Neural crest cell (in vitro differentiated cells): ENCODE data around the gene CYP3A4. TPM values are rescaled to one million over a fixed set of nuclear protein-coding genes. Genes with fewer than 3 reads are reported as not detected.

Experiments used
- DNase-seq: peaks from one replicate; pipeline ENCODE4 v3.0.0; 2021; ENCODE audit warnings: low read depth, mixed read lengths, low spot score
- H3K27ac Mint-ChIP-seq: one replicate; pipeline ENCODE4 v1.8.0; 2021; ENCODE audit warnings: mild to moderate bottlenecking, mixed read lengths; ENCODE audit not compliant: unreplicated experiment
- H3K27me3 Mint-ChIP-seq: 2 replicates; pipeline ENCODE4 v1.8.0; 2021; ENCODE audit warnings: low read depth, mild to moderate bottlenecking, mixed read lengths
- H3K36me3 Mint-ChIP-seq: 2 replicates; pipeline ENCODE4 v1.8.0; 2021; ENCODE audit warnings: low read depth, mild to moderate bottlenecking, mixed read lengths
- H3K4me1 Mint-ChIP-seq: 2 replicates; pipeline ENCODE4 v1.8.0; 2021; ENCODE audit warnings: mixed read lengths
- H3K4me3 Mint-ChIP-seq: one replicate; pipeline ENCODE4 v1.8.0; 2021; ENCODE audit warnings: mild to moderate bottlenecking, mixed read lengths
- H3K9me3 Mint-ChIP-seq: 2 replicates; pipeline ENCODE4 v1.8.0; 2021; ENCODE audit warnings: mixed read lengths
- total RNA-seq: library from RNA; stranded (reverse); gene quantifications from 2 replicates; pipeline ENCODE4 v1.2.1, GENCODE V29; 2021
- TF ChIP-seq, protein P1 (sequence below): fragments of 200-600 bp; sonication (generic); conservative IDR thresholded peaks from 2 replicates; pipeline ENCODE4 v1.5.0; 2021; ENCODE audit warnings: antibody characterized with exemption, mild to moderate bottlenecking

The CYP3A4 gene
- total RNA-seq, 1 donor from 2014 or later: not detected

GRCh38 chr7:99827040-99827778 lies 43.2 kb upstream of the CYP3A4 start:
- H3K4me3 Mint-ChIP-seq: no peak overlapping the region
- no peak for DNase-seq
- H3K27me3 Mint-ChIP-seq: peaks cover 17% of the 10 kb centered on the region
- no peak overlapping the region for H3K27ac Mint-ChIP-seq
- no peaks in the 10 kb centered on the region for H3K4me1 Mint-ChIP-seq
- no peaks in the 10 kb centered on the region for H3K9me3 Mint-ChIP-seq
- H3K36me3 Mint-ChIP-seq: no peaks in the 10 kb centered on the region
- TF ChIP-seq, protein P1, sequence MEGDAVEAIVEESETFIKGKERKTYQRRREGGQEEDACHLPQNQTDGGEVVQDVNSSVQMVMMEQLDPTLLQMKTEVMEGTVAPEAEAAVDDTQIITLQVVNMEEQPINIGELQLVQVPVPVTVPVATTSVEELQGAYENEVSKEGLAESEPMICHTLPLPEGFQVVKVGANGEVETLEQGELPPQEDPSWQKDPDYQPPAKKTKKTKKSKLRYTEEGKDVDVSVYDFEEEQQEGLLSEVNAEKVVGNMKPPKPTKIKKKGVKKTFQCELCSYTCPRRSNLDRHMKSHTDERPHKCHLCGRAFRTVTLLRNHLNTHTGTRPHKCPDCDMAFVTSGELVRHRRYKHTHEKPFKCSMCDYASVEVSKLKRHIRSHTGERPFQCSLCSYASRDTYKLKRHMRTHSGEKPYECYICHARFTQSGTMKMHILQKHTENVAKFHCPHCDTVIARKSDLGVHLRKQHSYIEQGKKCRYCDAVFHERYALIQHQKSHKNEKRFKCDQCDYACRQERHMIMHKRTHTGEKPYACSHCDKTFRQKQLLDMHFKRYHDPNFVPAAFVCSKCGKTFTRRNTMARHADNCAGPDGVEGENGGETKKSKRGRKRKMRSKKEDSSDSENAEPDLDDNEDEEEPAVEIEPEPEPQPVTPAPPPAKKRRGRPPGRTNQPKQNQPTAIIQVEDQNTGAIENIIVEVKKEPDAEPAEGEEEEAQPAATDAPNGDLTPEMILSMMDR: no peak

DNA sequence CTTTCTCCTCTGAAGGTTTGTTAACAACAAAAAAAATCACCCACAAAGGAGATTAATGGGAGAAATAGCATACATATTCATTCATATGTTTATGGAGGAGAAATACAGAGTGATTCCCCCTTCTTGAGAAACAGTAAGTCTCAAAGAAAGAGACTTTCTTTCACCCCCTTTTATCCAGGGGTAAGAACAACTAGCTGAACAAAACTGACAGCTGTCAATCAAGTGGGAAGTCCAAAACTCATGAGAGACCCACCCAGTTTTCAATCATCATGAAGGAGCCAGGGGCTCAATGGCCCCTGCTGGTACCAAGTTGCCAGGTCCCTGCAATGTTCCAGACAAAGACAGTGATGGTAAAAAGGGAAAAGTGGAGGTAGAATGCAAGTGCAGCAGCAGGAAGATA lies 41.9 kb upstream of the CYP3A4 start:
- H3K4me1 Mint-ChIP-seq: no peaks in the 10 kb centered on the region
- TF ChIP-seq, protein P1: no peak
- H3K27me3 Mint-ChIP-seq: peaks cover 30% of the 10 kb centered on the region
- H3K4me3 Mint-ChIP-seq: no peak overlapping the region
- no peak overlapping the region for H3K27ac Mint-ChIP-seq
- DNase-seq: no peak
- H3K9me3 Mint-ChIP-seq: no peaks in the 10 kb centered on the region
- H3K36me3 Mint-ChIP-seq: no peaks in the 10 kb centered on the region

GRCh38 chr7:99825452-99825851 lies 41.5 kb upstream of the CYP3A4 start:
- no peaks in the 10 kb centered on the region for H3K4me1 Mint-ChIP-seq
- no peak for DNase-seq
- no peak overlapping the region for H3K4me3 Mint-ChIP-seq
- TF ChIP-seq, protein P1: no peak
- peaks cover 33% of the 10 kb centered on the region for H3K27me3 Mint-ChIP-seq
- no peaks in the 10 kb centered on the region for H3K36me3 Mint-ChIP-seq
- H3K27ac Mint-ChIP-seq: no peak overlapping the region
- H3K9me3 Mint-ChIP-seq: no peaks in the 10 kb centered on the region

DNA sequence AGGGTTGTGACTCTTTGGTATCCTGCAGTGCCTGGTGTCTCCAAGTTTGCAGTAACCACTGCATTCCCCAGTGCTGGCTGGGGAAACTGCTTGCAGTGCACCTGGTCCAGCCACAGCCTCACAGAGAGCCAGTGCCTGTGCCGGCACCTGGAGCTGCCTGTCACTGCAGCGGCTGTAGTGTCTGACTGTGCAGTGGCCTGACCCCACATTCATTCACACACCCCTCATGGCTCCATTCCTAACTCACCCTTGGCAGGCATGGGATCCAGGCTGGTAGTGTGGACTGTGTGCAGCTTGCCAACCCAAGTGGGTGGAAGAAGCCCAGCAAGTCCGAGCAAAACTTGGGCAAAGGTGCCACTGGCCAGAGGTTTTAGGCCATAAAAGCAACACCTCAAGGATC lies 40.1 kb upstream of the CYP3A4 start:
- Mint-ChIP-seq H3K4me3 (no peak overlapping the region), H3K27me3 (peaks cover 42% of the 10 kb centered on the region), H3K27ac (no peak overlapping the region), H3K36me3 (no peaks in the 10 kb centered on the region), H3K9me3 (no peaks in the 10 kb centered on the region), H3K4me1 (no peaks in the 10 kb centered on the region)
- TF ChIP-seq, protein P1: no peak
- DNase-seq: no peak

DNA sequence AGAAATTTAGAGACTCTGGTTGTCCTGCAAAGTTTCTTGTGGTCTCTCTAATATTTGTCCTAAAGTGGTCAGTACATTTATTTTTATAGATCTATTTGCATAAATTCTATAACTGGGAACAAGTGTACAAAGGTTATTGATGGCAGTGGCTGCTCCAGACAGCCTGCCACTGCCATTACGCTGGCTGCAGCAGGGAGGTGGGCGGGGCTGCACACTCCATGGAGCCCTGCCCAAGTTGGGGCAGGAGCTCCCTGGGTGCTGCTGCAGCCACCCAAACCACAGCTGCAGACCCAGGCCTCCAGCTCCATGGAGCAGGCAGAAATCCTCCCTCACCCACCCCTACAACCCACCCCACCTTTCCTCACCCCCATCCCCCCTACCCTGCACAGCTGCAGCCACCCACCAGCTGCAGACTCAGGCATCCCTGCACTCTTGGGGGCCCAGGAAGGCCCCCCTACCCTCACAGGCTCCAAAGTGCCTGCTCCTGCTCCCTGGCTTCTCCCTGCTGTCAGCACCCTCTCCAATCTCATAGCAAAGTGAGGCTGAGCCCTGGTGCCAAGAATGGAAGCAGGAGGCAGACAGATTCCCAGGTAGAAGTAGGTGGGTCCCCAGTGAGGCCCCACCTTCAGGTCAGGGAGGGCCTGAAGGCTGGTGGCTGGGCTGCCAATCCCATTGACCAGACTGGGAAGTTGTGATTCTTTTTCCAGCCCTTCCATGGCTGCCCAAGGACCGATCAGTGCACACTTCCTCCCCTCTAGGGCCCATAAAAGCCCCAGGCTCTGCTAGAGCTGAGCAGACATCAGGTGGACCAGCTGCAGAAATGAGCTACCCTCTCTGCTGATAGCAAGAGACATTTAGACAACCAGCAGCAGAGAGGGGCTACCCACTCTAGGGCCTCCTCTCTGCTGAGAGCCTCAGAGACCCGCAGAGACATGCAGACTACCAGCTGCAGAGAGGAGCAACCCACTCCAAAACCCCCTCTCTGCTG lies 39.0 kb upstream of the CYP3A4 start:
- Mint-ChIP-seq H3K4me3 (no peak overlapping the region), H3K4me1 (no peaks in the 10 kb centered on the region), H3K36me3 (no peaks in the 10 kb centered on the region), H3K27me3 (peaks cover 42% of the 10 kb centered on the region), H3K9me3 (no peaks in the 10 kb centered on the region), H3K27ac (no peak overlapping the region)
- TF ChIP-seq, protein P1: no peak
- DNase-seq: no peak
